Tibial nerve (tissue), 4 donors: ENCODE measurements around the gene HACD3. TPM values are rescaled to one million over a fixed set of nuclear protein-coding genes. Genes with fewer than 3 reads are reported as not detected.

Experiments used
- DNase-seq, 2 donors: peaks; one replicate each; pipeline ENCODE4 v3.0.0-alpha.2; 2019; ENCODE audit warnings: low spot score in 2 of 2
- H3K27ac ChIP-seq, 4 donors: fragments of 200-600 bp; sonication (generic) in 3 of 4; one replicate each; pipeline ENCODE4 v1.5.1; 2017 to 2019; ENCODE audit warnings: mild to moderate bottlenecking in 1 of 4
- H3K27me3 ChIP-seq, 2 donors: fragments of 200-600 bp; sonication (generic) in 1 of 2; one replicate each; pipeline versions ENCODE4 v1.5.1 to v1.6.0; 2017 to 2019
- H3K36me3 ChIP-seq, 3 donors: fragments of 200-600 bp; sonication (generic); one replicate each; pipeline ENCODE4 v1.5.1; 2018 to 2019
- H3K4me1 ChIP-seq, 4 donors: fragments of 200-600 bp; sonication (generic) in 3 of 4; one replicate each; pipeline ENCODE4 v1.5.1; 2017 to 2019
- H3K4me3 ChIP-seq, 4 donors: fragments of 200-600 bp; sonication (generic) in 3 of 4; one replicate each; pipeline ENCODE4 v1.5.1; 2017 to 2019; ENCODE audit warnings: mild to moderate bottlenecking in 1 of 4, moderate library complexity in 1 of 4
- H3K9me3 ChIP-seq, 4 donors: fragments of 200-600 bp; sonication (generic) in 3 of 4; one replicate each; pipeline ENCODE4 v1.5.1; 2017 to 2019
- EP300 ChIP-seq, 2 donors: sonication (generic); formaldehyde crosslinking; IDR thresholded peaks; one replicate each; pipeline ENCODE4 v1.6.1; 2017; ENCODE audit warnings: antibody characterized with exemption in 2 of 2, mild to moderate bottlenecking in 1 of 2
- POLR2A ChIP-seq, 2 donors: fragments of 450-650 bp; IDR thresholded peaks; one replicate each; pipeline ENCODE4 v1.6.1; 2017; ENCODE audit warnings: antibody characterized with exemption in 2 of 2, mild to moderate bottlenecking in 2 of 2, moderate library complexity in 2 of 2
- WGBS, 2 donors: methylation state at CpG; one replicate each; pipeline ENCODE4 v1.1.5; 2018; 5-methylcytosine and 5-hydroxymethylcytosine counted together
- total RNA-seq, 4 donors: library from RNA; depleted of rRNA; stranded (reverse); fragments of >200 nt; gene quantifications; one replicate each; pipeline ENCODE4 v1.1.0, GENCODE V29; 2016
- TF ChIP-seq, protein P1 (sequence below), 5 experiments: fragments of 200-600 bp in 3 of 5; fragments of 450-650 bp in 2 of 5; sonication (generic) in 3 of 5; IDR thresholded peaks; one replicate each; pipeline ENCODE4 v1.5.1; 2016 to 2019; ENCODE audit warnings: antibody characterized with exemption in 5 of 5, mild to moderate bottlenecking in 3 of 5, moderate library complexity in 2 of 5

HACD3 gene
- total RNA-seq, 4 donors from 2014 or later = 44.1 to 60.3 (median 49.8) TPM

GRCh38 chr15:65583701-65584100 is 53.4 kb downstream of the HACD3 start:
- H3K27ac ChIP-seq = peak overlapping the region in 2 of 4 donors; percentile 32 to 46
- no peak for DNase-seq
- no peak for TF ChIP-seq EP300 (IDR thresholded peaks at IDR 0.05)
- TF ChIP-seq, protein P1, sequence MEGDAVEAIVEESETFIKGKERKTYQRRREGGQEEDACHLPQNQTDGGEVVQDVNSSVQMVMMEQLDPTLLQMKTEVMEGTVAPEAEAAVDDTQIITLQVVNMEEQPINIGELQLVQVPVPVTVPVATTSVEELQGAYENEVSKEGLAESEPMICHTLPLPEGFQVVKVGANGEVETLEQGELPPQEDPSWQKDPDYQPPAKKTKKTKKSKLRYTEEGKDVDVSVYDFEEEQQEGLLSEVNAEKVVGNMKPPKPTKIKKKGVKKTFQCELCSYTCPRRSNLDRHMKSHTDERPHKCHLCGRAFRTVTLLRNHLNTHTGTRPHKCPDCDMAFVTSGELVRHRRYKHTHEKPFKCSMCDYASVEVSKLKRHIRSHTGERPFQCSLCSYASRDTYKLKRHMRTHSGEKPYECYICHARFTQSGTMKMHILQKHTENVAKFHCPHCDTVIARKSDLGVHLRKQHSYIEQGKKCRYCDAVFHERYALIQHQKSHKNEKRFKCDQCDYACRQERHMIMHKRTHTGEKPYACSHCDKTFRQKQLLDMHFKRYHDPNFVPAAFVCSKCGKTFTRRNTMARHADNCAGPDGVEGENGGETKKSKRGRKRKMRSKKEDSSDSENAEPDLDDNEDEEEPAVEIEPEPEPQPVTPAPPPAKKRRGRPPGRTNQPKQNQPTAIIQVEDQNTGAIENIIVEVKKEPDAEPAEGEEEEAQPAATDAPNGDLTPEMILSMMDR (IDR thresholded peaks at IDR 0.05) = no peak
- no peak for TF ChIP-seq POLR2A (IDR thresholded peaks at IDR 0.05)
- H3K27me3 ChIP-seq = no peaks in the 10 kb centered on the region
- no peaks in the 10 kb centered on the region for H3K9me3 ChIP-seq
- WGBS, 2 donors = 19 to 25% methylated on average over 1 of the region's 1 CpG
- peaks cover 0 to 99% (median 0%) of the 10 kb centered on the region in 3 donors for H3K36me3 ChIP-seq
- H3K4me1 ChIP-seq = no peaks in the 10 kb centered on the region
- H3K4me3 ChIP-seq = no peak overlapping the region

DNA sequence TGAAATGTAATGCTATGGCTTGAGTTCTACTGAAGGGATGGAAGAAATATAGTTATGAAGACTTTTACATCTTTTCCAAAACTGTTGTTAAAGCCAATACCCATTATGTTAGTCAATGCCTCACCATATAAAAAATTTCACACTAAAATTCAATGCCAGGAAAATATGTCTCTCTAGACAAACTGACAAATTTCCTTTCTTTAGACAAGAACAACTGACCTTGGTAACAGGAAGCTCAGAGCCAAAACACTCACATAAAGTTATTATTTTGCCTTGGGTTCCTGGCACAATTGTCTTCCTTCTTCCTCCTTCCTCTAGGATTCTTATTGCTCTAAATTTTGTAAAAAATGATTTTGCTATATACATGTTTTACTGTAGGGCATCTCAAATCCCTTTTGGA is 54.0 kb downstream of the HACD3 start:
- TF ChIP-seq EP300 (IDR thresholded peaks at IDR 0.05) (no peak), POLR2A (IDR thresholded peaks at IDR 0.05) (no peak)
- Histone ChIP-seq H3K9me3 (no peaks in the 10 kb centered on the region), H3K36me3 (peaks cover 0 to 99% (median 0%) of the 10 kb centered on the region in 3 donors), H3K27ac (no peak overlapping the region), H3K27me3 (no peaks in the 10 kb centered on the region), H3K4me1 (no peaks in the 10 kb centered on the region), H3K4me3 (no peak overlapping the region)
- DNase-seq = no peak

- DNase-seq = no peak
- 95 to 96% methylated on average over 1 of the region's 1 CpG for WGBS, 2 donors
- Histone ChIP-seq H3K36me3 (peaks cover 0 to 99% (median 6%) of the 10 kb centered on the region in 3 donors), H3K9me3 (no peaks in the 10 kb centered on the region), H3K4me1 (no peaks in the 10 kb centered on the region), H3K27ac (no peak overlapping the region), H3K27me3 (no peaks in the 10 kb centered on the region), H3K4me3 (no peak overlapping the region)
- TF ChIP-seq, protein P1 (IDR thresholded peaks at IDR 0.05) = no peak
Measured at GRCh38 chr15:65587094-65587493, 56.8 kb downstream of the HACD3 start.

DNA sequence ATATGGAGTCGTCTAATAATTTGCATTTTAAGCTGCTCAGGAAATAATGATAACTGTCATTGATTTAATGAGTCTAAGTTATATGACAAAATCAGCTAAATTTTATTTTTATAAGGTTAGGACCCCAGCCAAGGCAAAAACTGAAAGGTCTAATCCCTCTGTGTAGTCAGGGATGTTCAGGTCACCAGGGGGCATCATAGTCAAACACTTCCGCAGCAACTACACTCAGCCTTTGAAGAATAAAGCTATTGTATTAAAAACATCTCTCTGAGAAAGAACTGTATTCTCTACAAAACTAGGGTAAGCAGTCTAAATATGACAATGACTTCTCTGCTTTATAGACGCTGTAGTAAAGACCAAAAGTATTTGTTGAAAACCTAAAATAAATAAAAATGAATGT is 65.7 kb downstream of the HACD3 start:
- Histone ChIP-seq H3K4me3 (no peak overlapping the region), H3K9me3 (no peaks in the 10 kb centered on the region), H3K27ac (no peak overlapping the region), H3K27me3 (no peaks in the 10 kb centered on the region), H3K36me3 (peaks cover 0 to 95% (median 6%) of the 10 kb centered on the region in 3 donors), H3K4me1 (no peaks in the 10 kb centered on the region)
- DNase-seq = no peak
- 28 to 37% methylated on average over 3 of the region's 3 CpGs for WGBS, 2 donors
- TF ChIP-seq POLR2A (IDR thresholded peaks at IDR 0.05) (no peak), EP300 (IDR thresholded peaks at IDR 0.05) (no peak)
- TF ChIP-seq, protein P1 (IDR thresholded peaks at IDR 0.05) = no peak

DNA sequence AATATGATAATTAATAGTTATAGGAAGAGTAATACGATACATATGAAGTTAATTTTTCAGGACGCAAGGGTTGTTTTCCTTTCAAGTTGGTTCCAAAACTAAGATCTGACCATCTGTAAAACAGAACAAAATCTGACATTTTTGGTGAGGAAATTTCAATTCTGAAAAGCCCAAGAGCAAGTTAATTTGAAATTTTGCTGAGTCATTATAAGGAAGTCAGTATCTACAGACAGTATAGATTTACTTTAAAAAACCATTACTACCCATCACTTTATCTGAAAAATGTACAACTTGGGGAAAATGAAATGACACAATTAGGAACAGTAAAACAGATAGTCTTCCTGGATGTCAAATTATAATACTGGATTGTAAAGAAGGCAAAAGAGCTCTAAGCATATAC is 68.2 kb downstream of the HACD3 start:
- TF ChIP-seq, protein P1 (IDR thresholded peaks at IDR 0.05) = no peak
- TF ChIP-seq POLR2A (IDR thresholded peaks at IDR 0.05) = no peak
- TF ChIP-seq EP300 (IDR thresholded peaks at IDR 0.05) = no peak
- H3K36me3 ChIP-seq = peaks cover 0 to 95% (median 0%) of the 10 kb centered on the region in 3 donors

DNA sequence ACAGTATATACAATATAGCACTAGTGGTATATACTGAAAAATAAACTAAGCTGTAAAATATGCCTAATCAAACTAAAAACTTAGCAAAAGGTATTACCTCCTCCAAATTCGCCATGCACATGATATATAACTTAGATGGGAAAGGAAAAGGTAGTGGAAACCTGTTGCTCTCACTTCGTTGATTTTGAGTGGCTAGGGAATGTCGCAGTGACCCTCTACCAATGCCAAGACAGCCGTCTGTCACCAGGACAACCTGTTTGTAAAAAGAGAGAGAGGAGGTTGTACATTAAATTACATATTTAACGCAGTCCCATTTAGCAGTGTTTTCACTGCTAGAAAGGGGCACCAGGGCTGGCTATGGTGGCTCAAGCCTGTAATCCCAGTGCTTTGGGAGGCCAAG is 69.4 kb downstream of the HACD3 start:
- Histone ChIP-seq H3K27me3 (no peaks in the 10 kb centered on the region), H3K4me1 (no peaks in the 10 kb centered on the region), H3K27ac (no peak overlapping the region), H3K4me3 (no peak overlapping the region), H3K36me3 (peaks cover 0 to 96% (median 3%) of the 10 kb centered on the region in 3 donors), H3K9me3 (no peaks in the 10 kb centered on the region)
- no peak for DNase-seq
- 90 to 96% methylated on average over 5 of the region's 5 CpGs for WGBS, 2 donors
- no peak for TF ChIP-seq POLR2A (IDR thresholded peaks at IDR 0.05)
- TF ChIP-seq, protein P1 (IDR thresholded peaks at IDR 0.05) = no peak
- TF ChIP-seq EP300 (IDR thresholded peaks at IDR 0.05) = no peak

More for the DNA sequence above, 68.2 kb downstream of the HACD3 start:
- H3K4me3 ChIP-seq = no peak overlapping the region
- H3K9me3 ChIP-seq = no peaks in the 10 kb centered on the region
- no peak for DNase-seq
- no peaks in the 10 kb centered on the region for H3K4me1 ChIP-seq
- no peak overlapping the region for H3K27ac ChIP-seq
- 97 to 98% methylated on average over 2 of the region's 2 CpGs for WGBS, 2 donors
- no peaks in the 10 kb centered on the region for H3K27me3 ChIP-seq
